Anterior cingulate cortex (tissue), 58 donors: Measurements from ENCODE around the gene ZIC4.

Source experiments
- DNase-seq, 58 donors: peaks; one replicate each; lab custom pipeline; 2025; lab: John Stamatoyannopoulos, UW

ZIC4 gene

DNA sequence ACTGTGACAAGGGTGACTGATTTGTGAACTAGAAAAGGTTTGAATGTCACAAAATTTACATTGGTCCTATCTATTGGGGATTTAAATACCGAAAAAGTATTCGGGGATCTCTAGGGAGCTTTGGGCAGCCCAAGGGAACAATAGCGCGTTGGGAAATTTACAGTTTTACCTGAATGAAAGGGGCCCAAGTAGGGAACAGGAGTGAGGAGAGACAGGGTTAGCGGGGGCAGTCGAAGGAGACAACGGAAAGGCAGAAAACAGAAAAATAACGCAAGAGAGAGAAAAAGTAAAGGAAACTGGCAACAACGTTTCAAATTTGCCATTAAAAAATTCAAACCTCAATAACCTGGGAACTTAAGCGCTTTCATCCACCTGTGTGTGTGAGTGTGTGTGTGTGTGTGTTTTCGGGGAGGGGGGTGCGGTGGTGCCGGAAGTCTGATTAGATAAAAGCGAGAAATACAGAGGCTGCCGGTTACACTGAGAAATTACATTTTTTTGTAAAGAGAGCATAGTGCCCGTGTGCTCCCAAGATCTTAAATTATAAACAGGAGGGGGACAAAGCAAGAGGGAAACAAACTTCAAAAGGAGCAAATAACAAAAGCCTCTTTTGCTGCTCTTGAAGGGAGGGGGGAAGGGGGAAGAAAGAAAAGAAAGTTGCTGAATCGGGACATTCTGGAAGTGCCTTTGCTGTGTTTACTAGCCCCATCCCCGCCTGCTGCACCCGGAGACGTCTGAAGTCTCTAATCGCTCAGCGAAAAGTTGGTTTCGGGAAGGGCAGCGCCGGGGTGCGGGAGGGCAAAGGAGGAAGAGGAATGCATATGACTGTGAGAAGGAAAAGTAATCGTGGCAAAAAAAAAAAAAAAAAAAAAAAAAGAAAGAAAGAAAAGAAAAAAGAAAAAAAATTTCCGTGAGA, 2.1 kb upstream of the ZIC4 start:
- peak in 3 of 58 donors; percentile 35 to 60 (median 50) for DNase-seq

DNA sequence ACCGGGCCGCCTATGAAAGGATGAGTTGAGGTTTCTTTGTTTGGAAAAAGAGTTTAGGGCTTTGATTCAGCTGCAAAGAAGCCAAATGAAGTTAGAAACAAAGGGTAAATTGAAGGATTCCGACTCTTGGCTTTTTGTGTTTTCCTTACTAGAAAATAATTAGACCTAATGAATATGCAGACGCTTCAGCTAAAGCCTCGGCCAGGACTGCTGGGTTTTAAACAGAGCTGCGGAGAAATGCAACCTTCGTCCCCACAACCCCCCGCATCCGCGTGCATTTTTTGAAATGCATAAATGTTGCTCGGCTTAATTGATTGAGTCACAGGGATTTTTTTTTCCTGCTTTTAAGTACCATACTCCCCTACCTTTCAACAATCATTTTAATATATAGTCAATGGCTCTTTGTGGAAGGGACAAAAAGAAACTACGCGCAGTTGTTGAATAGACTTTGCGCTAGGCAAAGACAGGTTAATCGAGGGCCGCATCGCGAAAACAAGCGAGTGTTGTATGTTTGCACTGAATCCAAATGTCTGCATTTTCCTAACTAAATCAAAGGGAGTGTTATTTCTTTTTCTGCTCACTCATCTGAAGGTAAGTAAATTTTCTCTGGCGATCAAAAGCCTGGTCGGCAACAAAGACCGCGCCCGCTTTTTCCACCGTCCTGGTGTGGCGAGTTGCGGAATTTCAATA, 1.3 kb upstream of the ZIC4 start:
- no peak for DNase-seq

GRCh38 chr3:147407114-147407497, 763 bp upstream of the ZIC4 start:
- peak in 10 of 58 donors; percentile 13 to 54 (median 22) for DNase-seq

DNA sequence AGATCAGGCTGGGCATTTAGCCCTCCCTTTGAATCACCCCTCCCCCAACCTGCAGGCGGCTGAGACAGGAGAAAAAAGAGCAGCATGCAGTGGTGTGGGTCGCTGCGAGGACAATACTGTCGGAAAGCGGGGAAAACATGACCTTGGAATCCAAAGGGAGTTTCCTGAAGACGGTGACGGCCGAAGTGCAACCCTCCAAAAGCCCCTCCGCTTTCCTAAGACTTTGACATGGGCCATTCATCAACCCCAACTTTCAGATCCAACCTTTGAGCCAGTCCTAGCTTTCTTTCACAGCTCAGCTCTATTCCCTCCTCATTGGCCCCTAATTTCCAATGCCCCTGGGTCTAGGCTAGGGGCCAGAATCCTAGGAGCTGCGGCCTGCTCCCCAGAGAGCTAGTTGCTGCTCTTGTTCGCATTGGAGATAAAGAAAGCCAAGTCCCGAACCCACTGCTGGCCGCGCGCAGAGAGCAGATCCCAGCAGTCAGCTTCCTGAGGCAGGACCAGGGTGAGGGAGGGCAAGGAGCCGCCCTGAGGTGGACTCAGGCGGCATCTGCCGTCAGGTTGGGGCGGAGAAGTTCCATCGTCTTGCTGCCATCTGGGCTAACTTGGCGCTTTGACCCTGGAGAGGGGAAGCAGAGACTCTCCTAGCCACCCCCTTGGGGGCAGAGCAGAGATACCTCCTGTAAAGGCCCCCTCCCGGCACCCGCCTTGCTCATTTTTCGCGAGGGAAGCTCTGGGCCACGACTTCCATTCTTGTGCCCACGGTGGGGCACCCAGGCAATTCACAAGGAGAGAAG, 914 bp downstream of the ZIC4 start:
- DNase-seq: no peak

DNA sequence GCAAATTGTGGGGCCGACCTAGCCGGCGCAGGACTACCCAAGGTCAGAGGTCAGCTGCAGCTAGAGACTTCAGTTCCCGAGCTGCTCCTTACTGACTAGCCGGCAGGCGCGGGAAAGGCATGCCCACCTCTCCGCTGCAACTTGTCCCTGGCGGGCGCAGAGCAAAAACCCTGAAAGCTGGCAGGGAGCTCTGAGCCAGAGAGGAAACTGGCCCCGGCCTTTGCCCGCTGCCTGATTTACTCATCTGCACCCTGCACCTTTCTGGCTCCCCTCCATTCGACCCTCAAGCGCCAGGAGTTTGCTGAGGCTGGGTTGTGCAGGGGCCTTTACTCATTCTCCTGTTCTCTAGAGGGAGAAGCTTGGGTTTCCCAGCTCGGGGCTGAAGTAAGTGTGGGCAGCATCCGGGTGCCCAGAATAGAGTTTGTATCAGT, 1.5 kb downstream of the ZIC4 start:
- no peak for DNase-seq

DNA sequence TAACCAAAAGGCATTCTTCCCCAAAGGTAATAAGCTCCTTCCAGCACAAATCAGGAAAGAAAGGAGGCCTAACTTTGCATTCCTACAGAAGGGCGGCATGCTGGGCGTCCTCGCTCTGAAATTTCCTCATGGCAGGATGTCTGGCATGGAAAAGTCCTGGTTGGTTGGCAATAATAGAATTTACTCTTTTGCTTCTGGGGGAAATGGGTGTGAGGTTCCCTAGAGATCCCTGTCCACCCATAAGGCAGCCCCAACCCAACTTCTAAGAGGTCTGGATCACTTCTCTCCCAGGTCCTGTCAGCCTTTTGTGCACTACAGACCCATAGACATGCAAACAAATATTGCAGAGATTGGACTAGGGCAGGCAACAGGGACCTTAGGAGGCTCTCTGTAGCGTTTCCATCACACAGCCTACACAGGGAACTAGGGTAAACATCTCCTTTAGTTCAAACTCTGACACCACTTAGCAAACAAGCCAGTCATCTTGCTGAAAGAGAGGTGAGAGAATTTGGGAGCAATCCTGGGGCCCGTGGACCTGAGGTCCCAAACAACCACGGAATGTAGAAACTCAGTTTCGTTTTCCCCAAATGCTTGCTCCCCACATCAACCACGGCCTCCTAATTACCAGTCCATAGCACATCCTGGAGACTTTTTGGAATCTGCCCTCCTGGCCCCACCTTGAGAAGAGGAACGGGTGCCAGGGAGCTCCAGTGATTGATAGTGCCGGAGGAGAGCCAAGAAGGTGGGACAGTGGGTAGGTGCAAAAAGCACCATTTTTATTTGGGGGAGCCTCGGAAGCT, 2.1 kb downstream of the ZIC4 start:
- no peak for DNase-seq

DNA sequence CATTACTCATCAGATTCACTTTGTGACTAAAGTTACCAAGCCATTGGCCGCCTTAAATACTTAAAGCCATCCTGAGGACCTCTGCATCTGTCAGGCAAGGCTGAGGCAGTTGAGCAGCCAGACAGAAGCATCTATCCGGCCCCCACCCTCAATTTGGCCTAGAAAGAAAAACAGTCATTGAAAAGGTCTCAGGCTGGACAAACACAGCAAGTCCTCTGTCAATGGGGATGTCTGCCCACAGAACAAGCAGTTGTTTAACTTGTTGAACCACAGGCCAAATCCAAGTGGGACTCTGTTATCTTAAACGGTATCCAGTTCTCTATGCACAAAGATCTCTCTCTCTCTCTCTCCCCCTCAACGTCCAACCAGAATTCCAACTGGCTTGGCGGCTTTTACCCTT, 2.8 kb downstream of the ZIC4 start:
- no peak for DNase-seq

DNA sequence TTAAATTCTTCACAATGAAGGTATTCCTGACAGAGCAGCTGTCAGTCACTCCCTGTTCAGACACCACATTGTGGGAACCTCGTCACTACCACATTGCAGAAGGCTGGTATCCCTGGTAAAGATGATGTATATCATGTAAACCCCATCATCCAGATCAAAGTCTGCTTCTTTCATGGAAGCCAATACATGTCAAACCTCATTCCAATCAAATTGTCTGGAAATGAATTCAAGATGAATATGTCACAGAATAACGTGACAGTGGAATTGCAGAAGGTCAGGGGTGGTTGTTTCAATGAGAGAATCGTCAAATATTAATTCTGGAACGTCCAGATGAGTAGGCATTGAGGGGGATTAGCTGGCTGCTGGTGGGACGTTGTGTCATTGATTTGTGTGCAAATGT, 4.2 kb downstream of the ZIC4 start:
- DNase-seq: no peak

DNA sequence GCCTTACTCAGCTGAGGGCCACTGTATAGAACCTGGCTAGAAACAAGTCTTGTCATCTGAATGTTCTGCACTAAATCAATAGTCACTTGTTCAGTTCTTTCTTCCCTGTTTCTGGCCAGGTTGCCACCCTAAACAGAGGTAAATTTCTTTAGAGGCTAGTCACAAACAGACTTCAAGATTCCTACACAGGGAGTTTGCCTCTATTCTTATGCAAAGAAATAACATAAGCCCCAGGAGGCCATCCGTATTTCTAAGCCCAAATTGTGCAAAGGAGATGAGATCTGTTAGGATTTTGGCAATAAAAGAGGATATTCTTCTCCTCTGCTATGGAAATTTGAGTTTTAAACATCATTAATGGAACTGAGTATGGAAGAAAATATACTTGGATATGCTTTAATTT, 4.9 kb downstream of the ZIC4 start:
- DNase-seq: no peak

DNA sequence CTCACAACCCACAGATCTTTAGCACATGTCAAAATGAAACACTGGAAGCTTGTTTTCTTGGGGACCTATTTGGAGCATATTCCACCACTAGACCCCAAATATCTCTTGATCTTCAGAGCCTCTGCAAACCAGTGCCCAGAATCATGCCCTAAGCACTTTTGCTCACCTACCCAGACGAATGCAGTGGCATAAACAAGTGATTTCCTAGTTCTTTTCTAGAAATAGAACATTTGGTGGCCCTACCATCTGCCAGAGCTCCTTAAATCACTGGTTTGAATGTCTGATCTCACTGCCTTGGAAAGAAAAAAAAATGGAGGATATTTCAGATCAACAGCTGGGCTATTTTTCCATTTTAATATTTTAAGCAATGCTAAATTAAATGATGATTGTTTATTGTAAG, 5.3 kb downstream of the ZIC4 start:
- no peak for DNase-seq

GRCh38 chr3:147400111-147400510, 6.2 kb downstream of the ZIC4 start:
- DNase-seq: no peak

DNA sequence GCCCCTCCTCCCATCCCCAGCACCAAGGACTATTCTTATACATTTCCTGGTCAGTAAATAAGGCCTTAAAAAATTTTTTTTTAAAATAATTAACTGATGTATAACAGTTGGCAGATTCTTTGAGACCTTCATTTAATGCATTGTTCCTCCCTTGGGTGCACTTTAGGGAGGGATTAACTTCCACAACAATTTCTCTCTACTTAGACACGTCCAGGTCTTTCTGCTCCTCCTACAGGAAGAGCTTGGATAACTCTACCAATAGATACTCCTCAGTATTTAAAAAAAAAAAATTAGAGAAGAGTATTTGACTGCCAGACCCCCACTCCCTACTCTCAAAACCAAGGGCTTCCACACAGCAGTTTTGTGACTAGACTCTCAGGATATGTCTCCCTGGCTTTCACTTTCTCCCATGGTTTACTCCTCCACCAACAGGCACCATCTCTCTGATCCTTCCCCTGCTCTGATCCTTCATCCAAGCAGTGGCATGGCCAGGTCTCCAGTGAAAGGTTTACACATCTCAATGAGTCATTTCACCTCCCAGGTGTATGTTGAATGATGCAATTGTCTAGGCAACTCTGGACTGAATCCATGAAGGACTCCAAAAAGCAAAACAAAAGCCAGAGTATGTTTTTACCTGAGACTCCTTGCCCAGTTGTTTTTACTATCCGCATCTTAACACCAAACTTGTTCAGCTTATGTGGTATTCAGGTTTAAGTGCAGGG, 7.4 kb downstream of the ZIC4 start:
- DNase-seq: no peak

GRCh38 chr3:147397875-147398812, 8.2 kb downstream of the ZIC4 start:
- no peak for DNase-seq

DNA sequence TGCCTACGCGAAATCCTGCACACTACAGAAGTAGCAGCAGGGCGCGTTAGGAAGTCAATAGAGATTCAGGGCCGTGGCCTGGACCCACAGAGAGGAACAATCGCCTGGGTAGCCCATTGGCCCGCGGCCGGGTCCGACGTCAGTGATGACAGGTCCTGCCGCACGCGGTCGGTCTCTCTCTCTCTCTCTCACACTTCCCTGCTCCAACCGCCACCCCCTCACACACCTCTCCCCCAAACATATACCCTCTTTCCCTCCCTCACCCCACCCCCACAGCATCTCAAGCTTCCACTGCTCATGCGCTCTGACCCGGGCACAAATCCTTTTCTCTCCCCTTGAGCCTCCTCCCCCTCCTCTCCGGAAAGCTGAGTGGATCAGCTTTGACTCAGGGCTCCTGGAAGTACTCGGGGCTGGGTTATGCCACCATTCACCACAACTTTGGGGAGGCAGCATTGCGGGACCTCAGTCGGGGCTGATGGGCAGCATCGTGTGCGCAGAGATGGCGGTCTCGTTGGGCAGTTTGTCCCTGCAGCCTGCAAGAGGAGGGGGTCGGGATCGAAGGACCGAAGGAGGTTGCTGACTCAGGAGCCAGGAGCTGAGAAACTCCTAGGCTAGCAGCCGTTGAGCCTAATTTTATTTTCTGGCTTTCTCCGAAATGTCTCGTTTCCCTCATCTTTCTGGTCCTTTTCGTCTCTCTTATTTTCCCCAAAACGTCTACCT, 9.0 kb downstream of the ZIC4 start:
- DNase-seq: peak in 11 of 58 donors; percentile 13 to 57 (median 40)

DNA sequence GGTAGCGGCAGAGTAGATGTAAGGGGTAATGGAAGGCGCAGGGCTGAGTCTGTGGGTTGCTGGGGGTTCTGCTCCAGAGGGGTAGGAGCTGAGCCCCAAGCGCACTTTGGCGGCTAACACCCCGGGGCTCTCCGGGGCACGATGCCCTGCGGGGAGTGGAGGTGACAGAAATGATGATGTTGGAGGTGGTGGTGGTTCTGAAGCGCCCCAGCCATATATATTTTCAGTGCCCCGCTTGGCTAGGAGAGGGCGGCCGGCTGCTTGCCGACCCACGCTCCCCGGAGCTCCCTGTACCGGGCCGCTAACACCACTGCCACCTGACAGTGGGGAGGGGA, 9.7 kb downstream of the ZIC4 start:
- DNase-seq: no peak

DNA sequence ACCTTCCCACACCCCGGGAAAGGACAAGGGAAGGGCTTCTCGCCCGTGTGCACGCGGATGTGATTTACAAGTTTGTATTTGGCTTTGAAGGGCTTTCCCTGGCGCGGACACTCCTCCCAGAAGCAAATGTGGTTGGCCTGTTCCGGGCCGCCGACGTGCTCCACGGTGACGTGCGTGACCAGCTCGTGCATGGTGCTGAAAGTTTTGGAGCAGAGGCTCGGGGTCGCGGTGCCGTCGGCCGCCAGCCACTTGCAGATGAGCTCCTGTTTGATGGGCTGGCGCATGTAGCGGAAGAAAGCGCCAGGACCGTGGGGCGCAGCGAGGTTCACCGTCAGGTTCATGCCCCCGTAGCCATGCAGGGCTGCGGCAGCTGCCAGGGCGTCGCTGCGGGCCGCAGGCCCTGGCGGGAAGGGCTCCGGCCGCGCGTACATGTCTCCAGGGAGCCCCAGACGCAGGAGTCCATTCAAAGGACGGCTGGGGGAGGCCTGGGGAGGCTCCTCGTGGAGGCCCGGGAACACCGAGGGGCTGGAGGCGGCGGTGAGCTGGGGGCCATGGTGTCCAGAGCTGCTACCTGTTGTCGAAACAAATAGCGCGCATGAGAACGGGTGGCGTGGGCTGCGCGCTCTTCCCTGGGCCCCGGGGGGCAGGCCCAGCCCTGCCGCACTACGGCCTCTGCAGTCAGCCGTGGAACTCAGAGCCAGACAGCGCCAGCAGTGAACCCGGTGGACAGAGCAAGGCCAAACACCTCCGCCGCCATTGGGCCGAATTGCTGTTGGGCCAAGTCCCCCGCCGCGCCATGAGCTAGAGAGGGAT, 10.2 kb downstream of the ZIC4 start:
- DNase-seq: no peak

DNA sequence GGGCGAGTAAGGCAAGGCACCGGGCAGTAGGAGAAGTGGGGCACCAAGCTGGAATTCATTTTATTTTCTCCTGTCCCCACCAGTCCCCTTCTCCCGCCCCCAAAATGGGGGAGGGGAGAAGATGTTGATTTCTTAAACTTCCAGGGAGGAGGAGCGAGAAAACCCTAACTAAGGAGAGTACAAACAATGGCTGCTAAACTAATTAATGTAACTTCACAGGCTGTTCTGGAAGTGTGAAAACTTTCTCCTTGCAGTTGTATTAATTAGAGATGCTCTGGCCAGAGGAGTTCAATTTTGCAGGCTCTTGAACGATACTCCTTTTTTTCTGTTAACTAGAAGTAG, 11.5 kb downstream of the ZIC4 start:
- no peak for DNase-seq
